ENCODE results near the gene MLYCD.

- no peak for TF ChIP-seq CTCF (IDR thresholded peaks at IDR 0.05)
- TF ChIP-seq POLR2A (IDR thresholded peaks at IDR 0.05): no peak
Observed at GRCh38 chr16:83965444-83966152, 66.7 kb downstream of the MLYCD start.

Data from ovary (tissue), 3 donors.